ENCODE results near the gene ZC3H4. TPM values are rescaled to one million over a fixed set of nuclear protein-coding genes. Genes with fewer than 3 reads are reported as not detected.

The ZC3H4 gene
- total RNA-seq, 4 donors from 2014 or later = 19.1 to 36.7 (median 31.3) TPM

DNA sequence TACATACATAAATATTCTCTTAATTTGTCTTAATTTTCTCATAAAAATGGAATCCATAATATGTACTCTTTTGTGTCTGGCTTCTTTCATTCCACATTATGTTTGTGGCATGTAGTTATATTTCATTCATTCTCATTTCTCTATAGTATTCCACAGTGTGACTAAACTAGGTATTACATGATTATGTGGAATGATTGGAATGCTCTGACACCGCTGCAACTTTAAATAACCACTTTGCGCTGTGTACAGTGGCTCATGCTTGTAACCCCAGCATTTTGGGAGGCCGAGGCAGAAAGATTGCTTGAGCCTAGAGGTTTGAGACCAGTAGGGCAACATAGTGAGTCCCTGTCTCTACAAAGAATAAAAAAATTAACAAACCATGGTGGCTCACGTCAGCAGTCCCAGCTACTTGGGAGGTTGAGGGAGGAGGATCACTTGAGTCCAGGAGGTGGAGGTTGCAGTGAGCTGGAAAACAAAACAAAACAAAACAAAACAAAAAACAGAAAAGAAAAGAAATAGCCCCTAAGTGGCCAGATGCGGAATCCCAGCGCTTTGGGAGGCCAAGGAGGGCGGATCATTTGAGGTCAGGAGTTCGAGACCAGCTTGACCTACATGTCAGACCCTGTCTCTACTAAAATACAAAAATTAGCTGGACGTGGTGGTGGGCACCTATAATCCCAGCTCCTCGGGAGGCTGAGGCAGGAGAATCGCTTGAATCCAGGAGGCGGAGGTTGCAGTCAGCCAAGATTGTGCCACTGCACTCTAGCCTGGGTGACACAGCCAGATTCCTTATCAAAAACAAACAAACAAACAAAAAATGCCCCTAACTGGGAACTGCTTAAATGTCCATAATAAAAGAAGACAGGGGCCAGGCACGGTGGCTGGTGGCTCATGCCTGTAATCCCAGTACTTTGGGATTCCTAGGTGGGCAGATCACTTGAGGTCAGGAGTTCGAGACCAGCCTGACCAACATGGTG lies 9.1 kb upstream of the ZC3H4 start:
- TF ChIP-seq, protein P1, sequence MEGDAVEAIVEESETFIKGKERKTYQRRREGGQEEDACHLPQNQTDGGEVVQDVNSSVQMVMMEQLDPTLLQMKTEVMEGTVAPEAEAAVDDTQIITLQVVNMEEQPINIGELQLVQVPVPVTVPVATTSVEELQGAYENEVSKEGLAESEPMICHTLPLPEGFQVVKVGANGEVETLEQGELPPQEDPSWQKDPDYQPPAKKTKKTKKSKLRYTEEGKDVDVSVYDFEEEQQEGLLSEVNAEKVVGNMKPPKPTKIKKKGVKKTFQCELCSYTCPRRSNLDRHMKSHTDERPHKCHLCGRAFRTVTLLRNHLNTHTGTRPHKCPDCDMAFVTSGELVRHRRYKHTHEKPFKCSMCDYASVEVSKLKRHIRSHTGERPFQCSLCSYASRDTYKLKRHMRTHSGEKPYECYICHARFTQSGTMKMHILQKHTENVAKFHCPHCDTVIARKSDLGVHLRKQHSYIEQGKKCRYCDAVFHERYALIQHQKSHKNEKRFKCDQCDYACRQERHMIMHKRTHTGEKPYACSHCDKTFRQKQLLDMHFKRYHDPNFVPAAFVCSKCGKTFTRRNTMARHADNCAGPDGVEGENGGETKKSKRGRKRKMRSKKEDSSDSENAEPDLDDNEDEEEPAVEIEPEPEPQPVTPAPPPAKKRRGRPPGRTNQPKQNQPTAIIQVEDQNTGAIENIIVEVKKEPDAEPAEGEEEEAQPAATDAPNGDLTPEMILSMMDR (IDR thresholded peaks at IDR 0.05) = no peak
- no peak for TF ChIP-seq POLR2A (IDR thresholded peaks at IDR 0.05)
- H3K4me1 ChIP-seq = peaks cover 0 to 3% of the 10 kb centered on the region in 2 donors
- intact Hi-C loops (cut with DNase I) = loop anchor here (2.0 to 5.0 kb wide), 3 partner anchors 44 to 270 kb away; partner anchors contain the start of gene AP2S1
- H3K27me3 ChIP-seq = no peaks in the 10 kb centered on the region
- H3K4me3 ChIP-seq (replicated peaks in 1 of 3) = no peak overlapping the region
- H3K9me3 ChIP-seq = no peaks in the 10 kb centered on the region
- WGBS, 2 donors = 83 to 85% methylated on average over 14 of the region's 14 CpGs
- DNase-seq = no peak
- H3K27ac ChIP-seq = no peak overlapping the region
- H3K36me3 ChIP-seq = no peaks in the 10 kb centered on the region

DNA sequence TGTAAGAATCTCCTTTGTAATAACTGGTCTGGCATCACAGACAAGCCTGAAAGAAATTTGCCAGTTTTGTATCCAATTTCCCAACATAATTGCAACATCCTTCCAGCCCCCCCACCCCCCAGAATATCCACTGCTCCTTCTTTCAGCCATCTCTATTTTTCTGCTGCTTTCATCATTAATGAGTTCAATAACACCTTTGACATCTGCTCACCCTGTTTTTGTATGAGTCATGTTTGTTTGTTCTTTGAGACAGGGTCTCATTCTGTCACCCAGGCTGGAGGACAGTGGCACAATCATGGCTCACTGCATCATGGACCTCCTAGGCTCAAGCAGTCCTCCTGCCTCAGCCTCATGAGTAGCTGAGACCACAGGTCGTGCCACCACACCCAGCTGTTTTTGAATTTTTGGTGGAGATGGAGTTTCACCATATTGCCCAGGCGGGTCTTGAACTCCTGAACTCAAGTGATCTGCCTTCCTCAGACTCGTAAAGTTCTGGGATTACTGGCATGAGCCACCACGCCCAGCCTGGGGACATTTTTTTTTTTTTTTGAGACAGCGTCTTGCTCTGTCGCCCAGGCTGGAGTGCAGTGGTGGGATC lies 7.0 kb upstream of the ZC3H4 start:
- Histone ChIP-seq H3K27ac (no peak overlapping the region), H3K36me3 (no peaks in the 10 kb centered on the region), H3K27me3 (no peaks in the 10 kb centered on the region), H3K9me3 (no peaks in the 10 kb centered on the region), H3K4me3 (replicated peaks in 1 of 3) (no peak overlapping the region), H3K4me1 (peaks cover 0 to 3% of the 10 kb centered on the region in 2 donors)
- 88 to 97% methylated on average over 6 of the region's 6 CpGs for WGBS, 2 donors
- TF ChIP-seq, protein P1 (IDR thresholded peaks at IDR 0.05) = no peak
- TF ChIP-seq POLR2A (IDR thresholded peaks at IDR 0.05) = no peak
- DNase-seq = no peak
- intact Hi-C loops (cut with DNase I) = loop anchor here (5.0 kb wide), 2 partner anchors 98 to 268 kb away; partner anchors contain the start of gene AP2S1

DNA sequence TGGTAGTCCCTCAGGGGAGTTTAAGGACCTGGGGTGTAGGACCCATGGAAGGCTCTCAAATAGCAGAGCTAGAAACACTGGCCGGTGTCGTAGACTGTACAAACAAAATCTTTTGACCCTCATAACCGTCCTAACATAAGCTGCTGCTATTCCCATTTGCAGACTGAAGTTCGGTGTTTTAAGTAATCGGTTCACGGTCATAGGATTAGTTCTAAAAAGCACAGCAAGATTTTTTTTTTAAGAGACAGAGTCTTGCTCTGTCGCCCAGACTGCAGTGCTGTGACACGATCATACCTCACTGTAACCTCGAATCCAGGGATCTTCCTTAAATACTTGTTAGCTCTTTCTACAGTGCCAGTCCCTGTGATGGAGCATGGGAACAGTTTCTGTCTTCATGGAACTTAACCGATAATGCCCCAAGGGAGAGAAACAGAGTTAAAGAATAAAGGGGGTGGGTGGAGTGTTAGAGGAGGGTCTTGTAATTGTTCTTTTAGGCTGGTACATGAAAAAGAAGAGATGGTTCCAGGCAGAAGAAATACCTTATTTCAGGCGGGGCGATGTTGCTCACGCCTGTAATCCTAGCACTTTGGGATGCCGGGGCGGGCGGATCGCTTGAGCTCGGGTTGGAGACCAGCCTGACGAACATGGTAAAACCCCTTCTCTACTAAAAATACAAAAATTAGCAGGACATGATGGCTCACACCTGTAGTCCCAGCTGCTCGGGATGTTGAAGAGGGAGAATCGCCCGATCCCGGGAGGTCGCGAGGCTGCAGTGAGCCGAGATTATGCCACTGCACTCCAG lies 475 bp upstream of the ZC3H4 start:
- WGBS, 2 donors = 56 to 61% methylated on average over 26 of the region's 26 CpGs
- H3K27me3 ChIP-seq = no peaks in the 10 kb centered on the region
- H3K4me3 ChIP-seq (replicated peaks in 1 of 3) = peak overlapping the region in 2 of 3 donors; percentile 52 to 75
- no peaks in the 10 kb centered on the region for H3K9me3 ChIP-seq
- intact Hi-C loops (cut with DNase I) = loop anchor here (5.0 kb wide), 1 partner anchor 252 kb away; the partner anchor contains the start of gene ARHGAP35
- H3K4me1 ChIP-seq = peaks cover 13 to 17% of the 10 kb centered on the region in 2 donors
- no peak for DNase-seq
- peak overlapping the region; percentile 99 to 100 (median 100) for H3K27ac ChIP-seq
- TF ChIP-seq, protein P1 (IDR thresholded peaks at IDR 0.05) = no peak
- TF ChIP-seq POLR2A (IDR thresholded peaks at IDR 0.05) = no peak
- H3K36me3 ChIP-seq = no peaks in the 10 kb centered on the region

DNA sequence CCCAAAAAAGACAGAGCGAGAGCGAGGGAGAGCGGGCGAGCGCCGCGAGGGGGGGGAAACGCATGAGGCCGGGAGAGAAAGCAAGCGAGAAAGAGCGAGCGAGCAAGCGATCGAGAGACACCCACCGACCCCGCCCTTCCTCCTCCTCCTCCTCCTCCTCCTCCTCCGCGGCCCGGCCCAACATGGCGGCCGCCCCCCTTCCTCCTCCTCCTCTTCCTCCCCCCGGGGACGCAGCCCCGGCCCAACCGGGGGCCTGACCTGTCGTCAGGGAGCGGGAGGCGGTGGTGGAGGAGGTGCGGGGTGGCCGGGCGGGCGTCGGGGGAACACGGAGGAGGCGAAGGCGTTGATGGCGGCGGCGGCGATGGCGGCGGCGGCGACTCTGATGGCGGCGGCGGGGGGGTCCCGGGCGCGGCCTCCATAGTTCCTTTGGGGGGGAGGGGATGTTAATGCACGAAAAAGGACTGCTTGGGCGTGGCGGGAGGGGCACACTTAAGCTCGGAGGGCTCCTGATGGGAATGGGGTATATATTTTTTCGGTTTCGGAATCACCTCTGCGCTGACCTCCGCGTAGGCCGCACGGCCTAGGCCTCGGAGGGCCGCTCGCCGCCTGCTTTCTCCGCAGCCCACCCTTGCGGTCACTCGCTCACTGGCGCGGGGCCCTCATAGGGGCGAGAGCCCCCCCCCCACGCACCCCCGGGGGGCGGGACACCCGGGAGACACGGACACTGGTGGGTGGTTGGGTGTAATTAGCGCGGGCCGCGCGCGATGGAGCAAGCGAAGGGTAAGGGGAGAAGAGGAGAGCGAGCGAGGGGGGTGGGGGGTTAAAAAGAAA lies 1.2 kb downstream of the ZC3H4 start:
- Histone ChIP-seq H3K9me3 (no peaks in the 10 kb centered on the region), H3K27ac (peak overlapping the region; percentile 99 to 100 (median 100)), H3K4me3 (replicated peaks in 1 of 3) (peak overlapping the region; percentile 49 to 86 (median 69)), H3K27me3 (no peaks in the 10 kb centered on the region), H3K4me1 (peaks cover 27 to 33% of the 10 kb centered on the region in 2 donors), H3K36me3 (no peaks in the 10 kb centered on the region)
- DNase-seq = peak; percentile 85 to 90
- intact Hi-C loops (cut with DNase I) = loop anchor here (5.0 kb wide), 1 partner anchor 250 kb away; the partner anchor contains the start of gene ARHGAP35
- WGBS, 2 donors = 2% methylated on average over 52 to 55 of the region's 85 CpGs
- TF ChIP-seq POLR2A (IDR thresholded peaks at IDR 0.05) = peak; percentile 65 to 84
- TF ChIP-seq, protein P1 (IDR thresholded peaks at IDR 0.05) = no peak

All from thyroid gland (tissue), 4 donors.